GM18870 (cell line): ENCODE data around the gene ARHGAP6.

ENCODE experiments used
- ATAC-seq: cut with Tn5 transposase; IDR thresholded peaks from one replicate; pipeline ENCODE4 v1.9.1; 2021; ENCODE audit warnings: moderate library complexity; ENCODE audit not compliant: unreplicated experiment

The ARHGAP6 gene

GRCh38 chrX:11464380-11464779, 201.3 kb downstream of the ARHGAP6 start:
- ATAC-seq: no peak

GRCh38 chrX:11462648-11463047, 203.1 kb downstream of the ARHGAP6 start:
- ATAC-seq: no peak

GRCh38 chrX:11462136-11462535, 203.6 kb downstream of the ARHGAP6 start:
- no peak for ATAC-seq

- ATAC-seq: no peak
These were observed 204.3 kb downstream of the ARHGAP6 start for GRCh38 chrX:11461201-11462001.

DNA sequence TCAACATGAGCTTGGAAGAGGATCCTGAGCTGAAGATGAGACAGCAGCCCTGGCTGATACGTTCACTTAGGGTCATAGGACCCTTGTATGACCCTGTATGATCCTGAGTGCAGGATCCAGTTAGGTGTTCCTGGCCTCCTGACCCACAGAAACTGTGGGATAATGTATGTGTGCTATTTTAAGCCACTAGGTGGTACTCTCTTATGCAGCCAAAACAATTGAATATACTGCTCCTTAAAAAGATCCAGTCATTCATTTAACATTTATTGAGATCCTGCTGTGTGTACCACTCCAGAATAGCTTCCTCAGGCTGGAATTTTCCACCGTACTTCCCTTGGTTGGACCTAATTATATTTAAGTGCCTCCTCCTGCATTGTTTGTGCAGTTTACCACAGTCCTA, 205.4 kb downstream of the ARHGAP6 start:
- ATAC-seq: no peak

DNA sequence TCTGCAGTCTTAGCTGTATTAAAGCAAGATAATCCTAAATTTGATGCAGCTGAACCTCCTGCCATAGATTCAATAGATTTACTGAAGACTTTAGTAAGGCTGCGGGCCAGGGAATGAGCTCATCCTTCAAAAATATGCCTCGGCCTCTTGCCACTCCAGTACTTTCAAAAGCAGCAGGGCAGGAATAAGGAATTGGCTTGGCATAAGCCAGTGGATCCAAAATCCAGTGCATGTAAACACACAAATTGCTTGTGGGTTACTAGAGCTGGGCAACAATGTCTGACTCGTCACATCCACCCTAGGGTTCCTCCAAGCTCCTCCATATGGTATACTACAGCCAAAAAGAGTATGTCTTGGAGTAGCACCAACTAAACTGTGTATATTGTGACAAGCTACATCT, 207.6 kb downstream of the ARHGAP6 start:
- ATAC-seq: no peak

- no peak for ATAC-seq
These were observed 214.6 kb downstream of the ARHGAP6 start for GRCh38 chrX:11451151-11451550.

DNA sequence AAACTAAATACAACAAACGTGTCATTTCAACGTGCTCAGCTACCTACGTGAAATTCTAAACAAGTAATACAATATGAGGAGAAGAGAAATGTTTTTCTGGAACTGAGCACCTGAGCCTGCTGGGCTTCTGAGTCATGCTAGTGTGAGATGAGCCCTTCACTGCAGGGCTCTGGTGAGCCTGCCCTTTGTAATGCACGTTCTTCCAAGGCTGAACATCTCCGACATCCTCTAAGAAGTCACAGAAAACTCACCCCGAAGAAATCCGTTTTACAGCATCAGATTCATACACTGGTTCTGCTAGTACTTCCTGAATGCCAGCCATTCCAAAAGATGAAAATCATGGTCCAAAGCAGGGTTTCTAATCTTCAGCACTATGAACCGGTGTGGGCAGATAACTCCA, 215.4 kb downstream of the ARHGAP6 start:
- ATAC-seq: no peak

GRCh38 chrX:11449613-11450012, 216.1 kb downstream of the ARHGAP6 start:
- ATAC-seq: no peak

- no peak for ATAC-seq
These were observed 218.3 kb downstream of the ARHGAP6 start for GRCh38 chrX:11447418-11447817.

DNA sequence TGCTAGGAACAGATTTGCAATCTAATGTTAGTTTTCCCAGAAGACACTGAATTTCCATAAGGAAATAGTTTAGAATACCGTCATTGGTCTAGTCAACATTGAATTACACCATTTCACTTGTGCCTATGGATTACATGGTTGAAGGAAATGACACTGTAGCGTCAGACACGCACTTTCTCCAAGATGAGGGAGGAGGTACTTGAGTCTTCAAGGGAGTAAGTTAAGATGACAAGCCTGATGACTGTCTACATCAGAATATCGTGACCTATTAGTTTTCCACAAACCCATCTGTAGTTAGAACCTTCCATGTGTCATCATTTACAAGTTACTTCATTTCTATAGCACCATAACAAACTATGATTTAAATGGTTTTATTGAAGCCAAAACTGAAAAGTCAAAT, 218.8 kb downstream of the ARHGAP6 start:
- no peak for ATAC-seq

GRCh38 chrX:11446336-11446735, 219.4 kb downstream of the ARHGAP6 start:
- no peak for ATAC-seq

- ATAC-seq: no peak
These were observed 220.2 kb downstream of the ARHGAP6 start for GRCh38 chrX:11445540-11445939.

DNA sequence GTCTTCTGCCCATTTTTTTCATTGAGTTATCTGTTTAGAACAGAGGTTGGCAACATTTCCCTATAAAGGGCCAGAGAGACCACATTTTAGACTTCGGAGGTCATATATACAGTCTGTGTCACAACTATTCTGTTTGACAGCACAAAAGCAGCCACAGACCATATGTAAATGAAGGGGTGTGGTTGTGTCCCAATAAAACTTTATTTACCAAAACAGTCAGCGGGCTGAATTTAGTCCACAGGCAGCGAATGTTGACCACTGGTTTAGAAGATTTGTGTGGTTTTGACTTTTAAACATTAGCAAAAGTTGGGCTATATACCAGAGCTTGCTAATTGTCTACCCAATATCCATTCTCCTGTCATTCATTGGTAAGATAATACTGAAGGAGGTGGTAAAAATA, 221.7 kb downstream of the ARHGAP6 start:
- no peak for ATAC-seq

- ATAC-seq: no peak
These were observed 225.9 kb downstream of the ARHGAP6 start for GRCh38 chrX:11439846-11440245.

DNA sequence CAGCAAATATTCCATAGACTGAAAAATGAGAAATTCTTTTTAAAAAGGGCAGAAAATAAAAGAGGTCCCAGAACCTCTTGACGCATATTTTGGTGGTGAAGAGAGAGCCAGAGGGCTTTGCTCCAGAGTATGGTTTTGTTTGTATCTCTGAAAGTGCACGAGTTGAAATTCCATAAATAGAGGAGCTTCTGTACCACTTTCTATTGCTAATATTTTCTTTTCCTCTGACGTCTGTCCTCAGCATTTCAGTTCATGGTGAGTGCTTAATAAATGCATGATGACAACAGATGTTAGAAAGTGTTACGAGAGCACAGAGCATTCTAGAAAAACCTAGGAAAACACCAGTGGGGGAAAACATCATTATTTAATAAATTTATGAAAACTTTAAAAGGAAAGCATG, 227.0 kb downstream of the ARHGAP6 start:
- no peak for ATAC-seq

- ATAC-seq: no peak
These were observed 227.4 kb downstream of the ARHGAP6 start for GRCh38 chrX:11438380-11438723.

DNA sequence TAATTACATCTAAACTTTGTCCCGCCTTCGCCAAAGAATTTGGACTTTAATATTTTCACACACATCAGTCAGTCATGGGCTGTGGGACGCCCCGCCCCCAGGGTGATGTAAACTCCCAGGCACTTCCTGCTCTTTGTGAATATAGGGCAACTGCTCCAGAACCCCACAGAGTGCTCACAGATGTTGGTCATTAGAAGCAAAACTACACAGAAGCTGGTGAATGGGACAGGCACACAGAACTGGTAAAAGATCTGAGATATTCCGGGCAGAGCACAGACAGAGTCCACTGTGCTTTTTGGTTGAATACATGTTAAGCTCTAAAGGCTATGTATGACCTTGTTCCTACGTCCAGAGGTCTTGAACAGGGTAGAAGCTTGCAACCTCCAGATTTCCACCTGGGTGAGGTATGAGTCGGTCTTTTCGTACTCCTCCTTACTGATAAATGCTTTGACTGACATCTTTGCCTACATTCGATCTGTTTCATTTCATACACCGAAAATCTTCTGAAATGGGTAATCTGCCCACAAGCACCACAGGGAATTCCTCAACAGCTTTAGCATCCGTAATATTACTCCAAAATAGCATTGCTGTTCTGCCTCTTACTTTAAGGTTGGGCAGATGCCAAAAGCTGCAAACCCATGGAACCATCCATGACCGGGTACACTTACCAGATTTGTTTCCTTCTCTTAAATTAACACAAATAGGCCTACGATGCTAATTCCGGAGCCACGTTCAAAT, 227.9 kb downstream of the ARHGAP6 start:
- ATAC-seq: no peak

GRCh38 chrX:11435568-11435967, 230.2 kb downstream of the ARHGAP6 start:
- no peak for ATAC-seq

GRCh38 chrX:11434607-11435006, 231.1 kb downstream of the ARHGAP6 start:
- no peak for ATAC-seq

DNA sequence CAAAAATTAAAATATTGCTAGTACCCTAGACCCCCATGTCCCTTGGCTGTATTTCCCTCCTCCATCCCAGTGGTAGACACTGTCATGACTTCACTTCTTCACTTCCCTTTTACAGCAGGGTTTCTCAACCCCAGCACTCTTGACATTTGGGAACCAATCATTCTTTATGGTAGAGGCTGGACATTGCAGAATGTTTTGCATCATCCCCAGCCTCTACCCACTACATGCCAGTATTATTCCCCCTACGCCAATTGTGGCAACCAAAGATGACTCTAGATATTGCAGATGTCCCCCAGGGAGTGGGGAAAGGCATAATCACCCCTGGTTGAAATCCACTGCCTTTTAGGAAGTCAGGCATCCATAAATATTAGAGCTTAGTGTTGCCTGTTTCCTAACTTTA, 233.9 kb downstream of the ARHGAP6 start:
- no peak for ATAC-seq

DNA sequence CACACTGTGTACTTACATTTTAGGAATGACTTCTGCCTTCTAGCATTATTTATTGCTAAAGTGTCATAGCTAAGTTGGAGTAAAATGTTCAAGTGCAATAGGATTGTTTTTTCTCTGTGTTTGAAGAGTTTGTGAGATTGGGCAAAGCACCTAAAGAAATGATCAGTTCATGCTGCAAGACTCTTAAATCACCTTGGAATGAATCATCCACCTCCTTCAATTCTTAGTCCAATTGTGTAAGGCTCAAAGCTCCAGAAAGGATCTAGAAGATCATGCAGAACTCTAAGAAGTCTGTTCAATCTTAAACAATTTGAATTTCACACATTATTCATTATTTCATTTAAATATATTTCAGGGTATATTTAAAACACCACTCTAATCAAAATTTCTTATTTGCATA, 235.4 kb downstream of the ARHGAP6 start:
- no peak for ATAC-seq
